CD14-positive monocyte (primary cell): ENCODE results near the gene RANBP3. TPM values are rescaled to one million over a fixed set of nuclear protein-coding genes. Genes with fewer than 3 reads are reported as not detected.

Source experiments
- DNase-seq, 3 donors: peaks; one replicate each; pipeline ENCODE4 v3.0.0-alpha.2; 2011 to 2022
- H2AFZ ChIP-seq: 2 replicates; pipeline ENCODE4 v1.6.0; 2012; ENCODE audit warnings: mild to moderate bottlenecking, low read depth, low read length, inconsistent platforms; ENCODE audit not compliant: insufficient read depth, poor library complexity, severe bottlenecking
- H3K27ac ChIP-seq, 2 donors: 1 replicate in 1 of 2; 2 replicates in 1 of 2; pipeline ENCODE4 v1.5.1; 2012 to 2013; ENCODE audit warnings: low read length in 2 of 2, control low read depth in 1 of 2, inconsistent platforms in 1 of 2, low read depth in 1 of 2, mild to moderate bottlenecking in 1 of 2
- H3K27me3 ChIP-seq, 2 donors: one replicate each; pipeline versions ENCODE4 v1.6.0 to v1.6.1; 2011 to 2013; ENCODE audit warnings: low read length in 2 of 2; ENCODE audit not compliant: control insufficient read depth in 2 of 2, insufficient read depth in 2 of 2
- H3K36me3 ChIP-seq, 2 donors: replicated peaks in 1 of 2; 1 replicate in 1 of 2; 2 replicates in 1 of 2; pipeline versions ENCODE4 v1.5.1 to v1.6.1; 2012 to 2013; ENCODE audit warnings: low read length in 2 of 2, control low read depth in 1 of 2, inconsistent platforms in 1 of 2, mild to moderate bottlenecking in 1 of 2; ENCODE audit not compliant: insufficient read depth in 2 of 2, control insufficient read depth in 1 of 2
- H3K4me1 ChIP-seq, 2 donors: 1 replicate in 1 of 2; 2 replicates in 1 of 2; pipeline versions ENCODE4 v1.5.1 to v1.6.1; 2012 to 2013; ENCODE audit warnings: low read length in 2 of 2, control low read depth in 1 of 2, inconsistent platforms in 1 of 2, mild to moderate bottlenecking in 1 of 2, moderate library complexity in 1 of 2; ENCODE audit not compliant: insufficient read depth in 2 of 2, control insufficient read depth in 1 of 2
- H3K4me2 ChIP-seq: replicated peaks from 2 replicates; pipeline ENCODE3; 2012; ENCODE audit warnings: low read length, moderate library complexity, mild to moderate bottlenecking; ENCODE audit not compliant: poor library complexity, severe bottlenecking; ENCODE audit errors: extremely low read depth
- H3K4me3 ChIP-seq, 3 experiments: fragments of 200-600 bp in 1 of 3; sonication (generic) in 1 of 3; replicated peaks in 1 of 3; 1 replicate in 2 of 3; 2 replicates in 1 of 3; pipeline ENCODE4 v1.5.1; 2011 to 2013; ENCODE audit warnings: low read length in 3 of 3, mild to moderate bottlenecking in 3 of 3, control low read depth in 2 of 3, low read depth in 2 of 3, inconsistent platforms in 1 of 3, moderate library complexity in 1 of 3
- H3K79me2 ChIP-seq: 2 replicates; pipeline ENCODE4 v1.6.0; 2012; ENCODE audit warnings: mild to moderate bottlenecking, control low read depth, inconsistent platforms, low read length, moderate library complexity; ENCODE audit not compliant: insufficient read depth
- H3K9ac ChIP-seq: 2 replicates; pipeline ENCODE4 v1.6.0; 2017; ENCODE audit warnings: low read length, mild to moderate bottlenecking; ENCODE audit not compliant: insufficient read depth, poor library complexity, severe bottlenecking
- H3K9me3 ChIP-seq, 2 donors: replicated peaks in 1 of 2; 1 replicate in 1 of 2; 2 replicates in 1 of 2; pipeline versions ENCODE4 v1.5.1 to v1.6.1; 2012 to 2013; ENCODE audit warnings: low read length in 2 of 2, control low read depth in 1 of 2; ENCODE audit not compliant: control insufficient read depth in 1 of 2, insufficient read depth in 1 of 2
- H4K20me1 ChIP-seq: 2 replicates; pipeline ENCODE4 v1.6.0; 2012; ENCODE audit warnings: mild to moderate bottlenecking, low read length, control low read depth, moderate library complexity; ENCODE audit not compliant: insufficient read depth
- H3K27ac Mint-ChIP-seq, 7 donors: one replicate each; pipeline ENCODE4 v1.8.0; 2020; ENCODE audit warnings: mild to moderate bottlenecking in 7 of 7, mixed read lengths in 7 of 7, moderate library complexity in 6 of 7, inconsistent platforms in 2 of 7
- H3K27me3 Mint-ChIP-seq, 3 donors: one replicate each; pipeline ENCODE4 v1.8.0; 2021 to 2022; ENCODE audit warnings: low read depth in 3 of 3, mild to moderate bottlenecking in 3 of 3, mixed read lengths in 3 of 3, moderate library complexity in 3 of 3, inconsistent platforms in 1 of 3
- H3K36me3 Mint-ChIP-seq, 2 donors: one replicate each; pipeline ENCODE4 v1.8.0; 2020; ENCODE audit warnings: mixed read lengths in 2 of 2, inconsistent platforms in 1 of 2, mild to moderate bottlenecking in 1 of 2
- H3K4me1 Mint-ChIP-seq: one replicate; pipeline ENCODE4 v1.8.0; 2020; ENCODE audit warnings: mild to moderate bottlenecking, mixed read lengths
- H3K4me3 Mint-ChIP-seq, 2 donors: one replicate each; pipeline ENCODE4 v1.8.0; 2020; ENCODE audit warnings: mild to moderate bottlenecking in 2 of 2, mixed read lengths in 2 of 2, moderate library complexity in 1 of 2
- H3K9me3 Mint-ChIP-seq, 7 donors: one replicate each; pipeline ENCODE4 v1.8.0; 2020 to 2022; ENCODE audit warnings: mixed read lengths in 7 of 7, mild to moderate bottlenecking in 6 of 7, moderate library complexity in 6 of 7, inconsistent platforms in 2 of 7
- CTCF ChIP-seq: fragments of 200-600 bp; IDR thresholded peaks from one replicate; pipeline ENCODE4 v1.8.0; 2022; ENCODE audit warnings: antibody characterized with exemption, mild to moderate bottlenecking
- WGBS: methylation state at CpG from one replicate; pipeline ENCODE4 v1.1.5; 2013; ENCODE audit warnings: missing lambda C conversion rate; ENCODE audit not compliant: insufficient coverage; 5-methylcytosine and 5-hydroxymethylcytosine counted together
- intact Hi-C, 2 donors: fragments of 100-400 bp; cut with micrococcal nuclease; formaldehyde crosslinking; loops; one replicate each; pipeline versions ENCODE4 v1.15.0 to v1.15.1; 2023
- polyA plus RNA-seq, 3 donors: library from polyadenylated mRNA; depleted of rRNA in 1 of 3; unstranded in 2 of 3; stranded (reverse) in 1 of 3; fragments of 300-500 nt in 2 of 3; fragments of >200 nt in 1 of 3; fragmentation: Illumina TruSeq in 2 of 3; gene quantifications; 1 replicate in 2 of 3; 2 replicates in 1 of 3; pipeline ENCODE4 v1.2.3, GENCODE V29; 2012 to 2021

The RANBP3 gene
- polyA plus RNA-seq, 3 donors: 4.5 to 49.5 (median 8.1) TPM

DNA sequence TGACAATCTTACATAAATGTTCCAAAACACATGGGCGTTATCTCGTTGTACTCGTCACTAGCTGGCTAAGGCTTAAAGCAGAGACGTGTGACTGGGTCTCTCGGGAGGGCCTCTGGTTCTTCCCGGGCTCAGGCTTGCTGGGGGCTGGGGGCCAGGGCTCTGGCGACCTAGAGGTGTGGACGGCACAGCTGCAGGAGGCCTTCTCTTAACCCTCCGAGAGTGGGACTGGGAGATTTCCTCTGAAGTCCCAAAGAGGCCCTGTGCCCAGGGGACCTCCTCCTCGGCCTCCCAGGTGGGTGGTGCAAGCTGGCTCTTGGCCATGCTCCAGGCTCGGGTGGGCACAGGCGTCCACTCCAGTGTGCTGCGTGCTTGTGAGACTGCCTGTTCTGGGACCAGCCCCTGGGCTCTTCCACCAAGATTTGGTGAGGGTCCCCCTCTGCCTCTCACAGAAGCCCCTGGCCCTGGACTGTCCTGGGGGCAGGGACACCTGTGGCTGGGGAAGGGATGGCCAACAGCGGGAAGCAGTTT is 61.7 kb downstream of the RANBP3 start:
- no peaks in the 10 kb centered on the region for H3K27me3 ChIP-seq
- no peak overlapping the region for H3K4me3 ChIP-seq
- H3K4me2 ChIP-seq: no peak overlapping the region
- no peaks in the 10 kb centered on the region for H4K20me1 ChIP-seq
- no peak overlapping the region for H2AFZ ChIP-seq
- Mint-ChIP-seq H3K27me3 (peaks cover 0 to 2% (median 0%) of the 10 kb centered on the region in 3 donors), H3K4me3 (no peak overlapping the region), H3K4me1 (no peaks in the 10 kb centered on the region), H3K9me3 (no peaks in the 10 kb centered on the region), H3K27ac (no peak overlapping the region), H3K36me3 (peaks cover 43 to 61% of the 10 kb centered on the region in 2 donors)
- DNase-seq: no peak
- no peak for TF ChIP-seq CTCF
- no peaks in the 10 kb centered on the region for H3K79me2 ChIP-seq
- WGBS: 94% methylated on average over 14 of the region's 14 CpGs
- no peaks in the 10 kb centered on the region for H3K4me1 ChIP-seq
- H3K9ac ChIP-seq: no peak overlapping the region
- no peaks in the 10 kb centered on the region for H3K9me3 ChIP-seq
- H3K27ac ChIP-seq: no peak overlapping the region
- intact Hi-C loops: no loop called here
- peaks cover 59 to 64% of the 10 kb centered on the region in 2 donors for H3K36me3 ChIP-seq

DNA sequence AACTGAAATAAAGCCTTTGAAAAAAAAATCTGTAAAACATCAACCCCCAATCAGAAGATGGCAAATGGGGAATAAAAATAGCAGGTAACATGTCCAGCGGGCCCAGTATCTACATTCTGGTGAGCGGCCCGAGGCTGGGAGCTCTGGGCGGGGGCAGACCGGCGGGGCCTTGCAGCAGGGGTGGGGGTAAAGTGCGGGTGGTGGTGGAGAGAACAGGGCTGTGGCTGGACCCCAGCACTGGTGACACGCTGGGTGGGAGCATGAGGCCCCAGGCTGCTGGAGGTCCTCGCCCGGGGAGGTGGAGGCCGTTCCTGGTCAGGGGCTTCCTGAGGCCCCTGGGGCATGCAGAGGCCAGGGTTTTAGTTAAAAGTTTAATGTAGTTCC is 62.2 kb downstream of the RANBP3 start:
- Histone ChIP-seq H2AFZ (no peak overlapping the region), H3K4me2 (no peak overlapping the region), H3K36me3 (peaks cover 54 to 59% of the 10 kb centered on the region in 2 donors), H3K79me2 (no peaks in the 10 kb centered on the region), H3K4me3 (no peak overlapping the region), H3K27ac (no peak overlapping the region), H3K9ac (no peak overlapping the region), H4K20me1 (no peaks in the 10 kb centered on the region), H3K27me3 (no peaks in the 10 kb centered on the region), H3K9me3 (no peaks in the 10 kb centered on the region), H3K4me1 (no peaks in the 10 kb centered on the region)
- Mint-ChIP-seq H3K4me3 (no peak overlapping the region), H3K4me1 (no peaks in the 10 kb centered on the region), H3K27ac (no peak overlapping the region), H3K27me3 (peaks cover 0 to 2% (median 0%) of the 10 kb centered on the region in 3 donors), H3K9me3 (no peaks in the 10 kb centered on the region), H3K36me3 (peaks cover 39 to 59% of the 10 kb centered on the region in 2 donors)
- DNase-seq: no peak
- no peak for TF ChIP-seq CTCF
- WGBS: 98% methylated on average over 6 of the region's 11 CpGs
- intact Hi-C loops: no loop called here
